K562 (cell line): ENCODE results near the gene NLK.

Source experiments
- EHMT2 ChIP-seq: fragments of 450-650 bp; IDR thresholded peaks from 2 replicates; pipeline ENCODE4 v1.6.1; 2018; ENCODE audit warnings: antibody characterized with exemption
- MED1 ChIP-seq: sonication (generic); formaldehyde crosslinking; IDR thresholded peaks from 2 replicates; pipeline ENCODE4 v1.8.1; 2023; ENCODE audit warnings: missing genetic modification reagents, borderline replicate concordance
- SAFB ChIP-seq: fragments of 200-400 bp; formaldehyde crosslinking; IDR thresholded peaks from 2 replicates; pipeline ENCODE4 v1.6.1; 2017; ENCODE audit warnings: low read depth, low read length, borderline replicate concordance
- SMARCC2 ChIP-seq: fragments of 450-650 bp; IDR thresholded peaks from 2 replicates; pipeline ENCODE4 v1.6.1; 2017; ENCODE audit warnings: antibody characterized with exemption, moderate library complexity, mild to moderate bottlenecking, low read depth
- TF ChIP-seq, protein P1 (sequence below), 3 experiments: IDR thresholded peaks in 2 of 3; conservative IDR thresholded peaks in 1 of 3; 2 replicates each; pipeline ENCODE4 v1.5.1; 2011 to 2012; ENCODE audit warnings: low read length in 3 of 3, mild to moderate bottlenecking in 3 of 3, control low read depth in 2 of 3, improper control_type of control experiment in 1 of 3, inconsistent platforms in 1 of 3, low read depth in 1 of 3, mixed read lengths in 1 of 3, moderate library complexity in 1 of 3; ENCODE audit not compliant: insufficient read depth in 2 of 3

DNA sequence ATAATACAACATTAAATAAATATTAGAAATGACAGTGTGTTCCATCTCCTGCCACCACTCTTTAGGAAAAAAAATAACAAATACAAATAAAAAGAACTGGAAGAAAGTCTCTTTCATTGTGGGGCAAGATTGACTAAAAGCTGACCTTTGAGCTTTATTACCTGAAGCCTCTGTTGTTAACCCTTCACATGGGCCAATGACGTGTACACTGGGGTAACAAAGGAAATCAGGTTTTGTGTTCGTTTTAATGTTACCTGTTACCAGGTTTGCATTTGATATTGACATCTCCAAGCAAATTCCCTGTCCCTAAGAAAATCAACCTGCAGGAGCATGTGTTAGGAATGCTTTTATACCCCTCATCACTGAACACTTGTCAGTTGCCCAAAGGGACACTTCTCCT, 39.0 kb downstream of the NLK start:
- TF ChIP-seq EHMT2: no peak
- TF ChIP-seq MED1 (CRISPR knock-in tag): no peak
- TF ChIP-seq, protein P1, sequence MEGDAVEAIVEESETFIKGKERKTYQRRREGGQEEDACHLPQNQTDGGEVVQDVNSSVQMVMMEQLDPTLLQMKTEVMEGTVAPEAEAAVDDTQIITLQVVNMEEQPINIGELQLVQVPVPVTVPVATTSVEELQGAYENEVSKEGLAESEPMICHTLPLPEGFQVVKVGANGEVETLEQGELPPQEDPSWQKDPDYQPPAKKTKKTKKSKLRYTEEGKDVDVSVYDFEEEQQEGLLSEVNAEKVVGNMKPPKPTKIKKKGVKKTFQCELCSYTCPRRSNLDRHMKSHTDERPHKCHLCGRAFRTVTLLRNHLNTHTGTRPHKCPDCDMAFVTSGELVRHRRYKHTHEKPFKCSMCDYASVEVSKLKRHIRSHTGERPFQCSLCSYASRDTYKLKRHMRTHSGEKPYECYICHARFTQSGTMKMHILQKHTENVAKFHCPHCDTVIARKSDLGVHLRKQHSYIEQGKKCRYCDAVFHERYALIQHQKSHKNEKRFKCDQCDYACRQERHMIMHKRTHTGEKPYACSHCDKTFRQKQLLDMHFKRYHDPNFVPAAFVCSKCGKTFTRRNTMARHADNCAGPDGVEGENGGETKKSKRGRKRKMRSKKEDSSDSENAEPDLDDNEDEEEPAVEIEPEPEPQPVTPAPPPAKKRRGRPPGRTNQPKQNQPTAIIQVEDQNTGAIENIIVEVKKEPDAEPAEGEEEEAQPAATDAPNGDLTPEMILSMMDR (IDR thresholded peaks at IDR 0.05 in 2 of 3, conservative IDR thresholded peaks at IDR 0.05 in 1 of 3; ENCODE audit: insufficient read depth in 2 of 3, low read depth in 1 of 3, low read length in 3 of 3): no peak
- TF ChIP-seq SAFB: no peak
- no peak for TF ChIP-seq SMARCC2
